HFFc6 (cell line): ENCODE data around the gene TMEM243. TPM values are rescaled to one million over a fixed set of nuclear protein-coding genes. Genes with fewer than 3 reads are reported as not detected.

Source experiments
- DNase-seq: peaks from one replicate; pipeline ENCODE4 v3.0.0-alpha.2; 2018
- H3K27ac Mint-ChIP-seq: 2 replicates; pipeline ENCODE4 v1.8.0; 2020; ENCODE audit warnings: mild to moderate bottlenecking, mixed read lengths
- H3K27me3 Mint-ChIP-seq: 2 replicates; pipeline ENCODE4 v1.8.0; 2021; ENCODE audit warnings: mild to moderate bottlenecking, moderate library complexity, mixed read lengths; ENCODE audit not compliant: insufficient read depth
- H3K36me3 Mint-ChIP-seq: 2 replicates; pipeline ENCODE4 v1.8.0; 2021; ENCODE audit warnings: low read depth, mixed read lengths
- H3K4me1 Mint-ChIP-seq: 2 replicates; pipeline ENCODE4 v1.8.0; 2020; ENCODE audit warnings: low read depth, mixed read lengths
- H3K4me3 Mint-ChIP-seq: 2 replicates; pipeline ENCODE4 v1.8.0; 2020; ENCODE audit warnings: mild to moderate bottlenecking, moderate library complexity, mixed read lengths
- H3K9me3 Mint-ChIP-seq: 2 replicates; pipeline ENCODE4 v1.8.0; 2020; ENCODE audit warnings: mild to moderate bottlenecking, mixed read lengths
- CTCF ChIP-seq: fragments of 200-600 bp; sonication (generic); IDR thresholded peaks from 2 replicates; pipeline ENCODE4 v1.5.0; 2021; ENCODE audit warnings: antibody characterized with exemption, mild to moderate bottlenecking
- total RNA-seq, 6 experiments: library from RNA; stranded (reverse); fragmentation: NEBNext Ultra II Directional; extraction: Animal tissue kit (Norgen Biotek cat#: 25700); gene quantifications; 2 replicates in 1 of 6; 3 replicates in 5 of 6; pipeline ENCODE4 v1.2.3, GENCODE V29; 2021

The TMEM243 gene
- total RNA-seq, 6 experiments from 2014 or later, result 16.3 to 20.9 (median 17.2) TPM

GRCh38 chr7:87178320-87178719 lies 41.2 kb downstream of the TMEM243 start:
- no peaks in the 10 kb centered on the region for H3K9me3 Mint-ChIP-seq
- no peak for DNase-seq
- H3K4me1 Mint-ChIP-seq, result no peaks in the 10 kb centered on the region
- H3K36me3 Mint-ChIP-seq, result peaks cover 43% of the 10 kb centered on the region
- H3K27ac Mint-ChIP-seq, result no peak overlapping the region
- TF ChIP-seq CTCF, result no peak
- no peak overlapping the region for H3K4me3 Mint-ChIP-seq
- H3K27me3 Mint-ChIP-seq, result no peaks in the 10 kb centered on the region

- H3K9me3 Mint-ChIP-seq, result no peaks in the 10 kb centered on the region
- TF ChIP-seq CTCF, result no peak
- peaks cover 13% of the 10 kb centered on the region for H3K4me1 Mint-ChIP-seq
- DNase-seq, result no peak
- H3K27ac Mint-ChIP-seq, result no peak overlapping the region
- peaks cover 44% of the 10 kb centered on the region for H3K36me3 Mint-ChIP-seq
- H3K27me3 Mint-ChIP-seq, result no peaks in the 10 kb centered on the region
- no peak overlapping the region for H3K4me3 Mint-ChIP-seq
Measured at GRCh38 chr7:87173471-87173870, 46.1 kb downstream of the TMEM243 start.

- TF ChIP-seq CTCF, result no peak
- Mint-ChIP-seq H3K36me3 (peaks cover 59% of the 10 kb centered on the region), H3K27ac (no peak overlapping the region), H3K4me1 (peaks cover 17% of the 10 kb centered on the region), H3K4me3 (no peak overlapping the region), H3K27me3 (no peaks in the 10 kb centered on the region), H3K9me3 (no peaks in the 10 kb centered on the region)
- no peak for DNase-seq
Measured at GRCh38 chr7:87171282-87171934, 48.1 kb downstream of the TMEM243 start.

- Mint-ChIP-seq H3K9me3 (no peaks in the 10 kb centered on the region), H3K36me3 (peaks cover 61% of the 10 kb centered on the region), H3K27me3 (no peaks in the 10 kb centered on the region), H3K4me3 (no peak overlapping the region), H3K27ac (no peak overlapping the region), H3K4me1 (peaks cover 17% of the 10 kb centered on the region)
- no peak for TF ChIP-seq CTCF
- DNase-seq, result no peak
Measured at GRCh38 chr7:87170828-87171227, 48.7 kb downstream of the TMEM243 start.

- no peak overlapping the region for H3K4me3 Mint-ChIP-seq
Measured at GRCh38 chr7:87164433-87164832, 55.1 kb downstream of the TMEM243 start.

More at GRCh38 chr7:87164433-87164832, 55.1 kb downstream of the TMEM243 start:
- Mint-ChIP-seq H3K4me1 (peaks cover 23% of the 10 kb centered on the region), H3K27ac (no peak overlapping the region), H3K27me3 (no peaks in the 10 kb centered on the region), H3K9me3 (no peaks in the 10 kb centered on the region), H3K36me3 (peaks cover 53% of the 10 kb centered on the region)
- no peak for TF ChIP-seq CTCF
- DNase-seq, result no peak
